ENCODE data around the gene PRKCE. TPM values are rescaled to one million over a fixed set of nuclear protein-coding genes. Genes with fewer than 3 reads are reported as not detected.

Gene PRKCE
- total RNA-seq, 2 donors from 2014 or later, result 7.2 to 25.4 TPM

- intact Hi-C loops (cut with DNase I), result no loop called here
- TF ChIP-seq CTCF (IDR thresholded peaks at IDR 0.05) (no peak), POLR2AphosphoS5 (IDR thresholded peaks at IDR 0.05) (no peak), POLR2A (IDR thresholded peaks at IDR 0.05) (no peak)
- no peaks in the 10 kb centered on the region for H3K9me3 ChIP-seq
- H3K36me3 ChIP-seq, result no peaks in the 10 kb centered on the region
- no peak overlapping the region for H3K27ac ChIP-seq
- H3K4me1 ChIP-seq (replicated peaks), result no peaks in the 10 kb centered on the region
- H3K4me3 ChIP-seq, result no peak overlapping the region
- 87% methylated on average over 1 of the region's 1 CpG for WGBS
- no peak for DNase-seq (ENCODE audit: low spot score)
- no peaks in the 10 kb centered on the region for H3K27me3 ChIP-seq (replicated peaks; ENCODE audit: insufficient read depth)
Measured at GRCh38 chr2:45750484-45750883, 99.0 kb downstream of the PRKCE start.

- TF ChIP-seq CTCF (IDR thresholded peaks at IDR 0.05) (no peak), POLR2A (IDR thresholded peaks at IDR 0.05) (no peak), POLR2AphosphoS5 (IDR thresholded peaks at IDR 0.05) (no peak)
- intact Hi-C loops (cut with DNase I), result no loop called here
- DNase-seq (ENCODE audit: low spot score), result no peak
- 87% methylated on average over 4 of the region's 4 CpGs for WGBS
- Histone ChIP-seq H3K4me1 (replicated peaks) (no peaks in the 10 kb centered on the region), H3K27me3 (replicated peaks; ENCODE audit: insufficient read depth) (no peaks in the 10 kb centered on the region), H3K9me3 (no peaks in the 10 kb centered on the region), H3K36me3 (no peaks in the 10 kb centered on the region), H3K27ac (no peak overlapping the region), H3K4me3 (no peak overlapping the region)
Measured at GRCh38 chr2:45753381-45753780, 101.9 kb downstream of the PRKCE start.

GRCh38 chr2:45754131-45755010, 102.9 kb downstream of the PRKCE start:
- Histone ChIP-seq H3K27me3 (replicated peaks; ENCODE audit: insufficient read depth) (no peaks in the 10 kb centered on the region), H3K36me3 (no peaks in the 10 kb centered on the region), H3K4me1 (replicated peaks) (no peaks in the 10 kb centered on the region), H3K27ac (no peak overlapping the region), H3K4me3 (no peak overlapping the region), H3K9me3 (no peaks in the 10 kb centered on the region)
- TF ChIP-seq CTCF (IDR thresholded peaks at IDR 0.05) (no peak), POLR2AphosphoS5 (IDR thresholded peaks at IDR 0.05) (no peak), POLR2A (IDR thresholded peaks at IDR 0.05) (no peak)
- no peak for DNase-seq (ENCODE audit: low spot score)
- 67% methylated on average over 12 of the region's 12 CpGs for WGBS
- intact Hi-C loops (cut with DNase I), result no loop called here

GRCh38 chr2:45755585-45756335, 104.3 kb downstream of the PRKCE start:
- intact Hi-C loops (cut with DNase I), result no loop called here
- H3K4me1 ChIP-seq (replicated peaks), result no peaks in the 10 kb centered on the region

More at GRCh38 chr2:45755585-45756335, 104.3 kb downstream of the PRKCE start:
- WGBS, result 82% methylated on average over 8 of the region's 8 CpGs
- Histone ChIP-seq H3K9me3 (no peaks in the 10 kb centered on the region), H3K27me3 (replicated peaks; ENCODE audit: insufficient read depth) (no peaks in the 10 kb centered on the region), H3K27ac (no peak overlapping the region), H3K4me3 (no peak overlapping the region), H3K36me3 (no peaks in the 10 kb centered on the region)
- TF ChIP-seq POLR2A (IDR thresholded peaks at IDR 0.05) (no peak), POLR2AphosphoS5 (IDR thresholded peaks at IDR 0.05) (no peak), CTCF (IDR thresholded peaks at IDR 0.05) (no peak)
- no peak for DNase-seq (ENCODE audit: low spot score)
